ENCODE data around the gene TSC22D2.

The TSC22D2 gene

GRCh38 chr3:150515210-150515609 lies 107.1 kb downstream of the TSC22D2 start:
- H3K9me3 ChIP-seq (ENCODE audit: severe bottlenecking) = peaks cover 3% of the 10 kb centered on the region
- DNase-seq (ENCODE audit: low spot score) = no peak
- no peak overlapping the region for H3K27ac ChIP-seq (ENCODE audit: poor library complexity, severe bottlenecking)
- no peaks in the 10 kb centered on the region for H3K27me3 ChIP-seq (ENCODE audit: insufficient read depth, poor library complexity, severe bottlenecking)
- no peak for ATAC-seq (ENCODE audit: low read depth)
- no peak overlapping the region for H3K4me3 ChIP-seq (ENCODE audit: severe bottlenecking)
- H3K4me1 ChIP-seq (ENCODE audit: insufficient read depth, poor library complexity, severe bottlenecking) = peaks cover 12% of the 10 kb centered on the region
- no peak for TF ChIP-seq CTCF (IDR thresholded peaks at IDR 0.05; ENCODE audit: poor library complexity, severe bottlenecking)
- no peaks in the 10 kb centered on the region for H3K36me3 ChIP-seq (ENCODE audit: low read depth)
